H9 (cell line): ENCODE results near the gene IDE. TPM values are rescaled to one million over a fixed set of nuclear protein-coding genes. Genes with fewer than 3 reads are reported as not detected.
A peak's percentile ranks its signal among the peaks of the same experiment; 100 is the strongest.

Source experiments
- DNase-seq: peaks from one replicate; pipeline ENCODE4 v3.0.0-alpha.2; 2017
- H2AFZ ChIP-seq: one replicate; pipeline ENCODE4 v1.6.1; 2013; ENCODE audit warnings: mild to moderate bottlenecking, low read length, control low read depth, moderate library complexity
- H2AK5ac ChIP-seq: 2 replicates; pipeline ENCODE4 v1.6.1; 2013; ENCODE audit warnings: low read length, control low read depth, mixed read lengths; ENCODE audit not compliant: insufficient read length
- H2BK120ac ChIP-seq: one replicate; pipeline ENCODE4 v1.6.1; 2013; ENCODE audit warnings: low read depth, mild to moderate bottlenecking, low read length, control low read depth, inconsistent platforms; ENCODE audit not compliant: poor library complexity, severe bottlenecking
- H2BK12ac ChIP-seq: 2 replicates; pipeline ENCODE4 v1.6.1; 2013; ENCODE audit warnings: low read length, control low read depth, mixed read lengths, low read depth; ENCODE audit not compliant: insufficient read length
- H2BK15ac ChIP-seq: 2 replicates; pipeline ENCODE4 v1.6.1; 2013; ENCODE audit warnings: low read depth, low read length, control low read depth
- H2BK20ac ChIP-seq: one replicate; pipeline ENCODE4 v1.6.1; 2013; ENCODE audit warnings: low read depth, mild to moderate bottlenecking, low read length, control low read depth, inconsistent platforms; ENCODE audit not compliant: poor library complexity, severe bottlenecking
- H2BK5ac ChIP-seq: 2 replicates; pipeline ENCODE4 v1.6.1; 2013; ENCODE audit warnings: low read length, control low read depth, mixed read lengths; ENCODE audit not compliant: insufficient read length
- H3K14ac ChIP-seq: 2 replicates; pipeline ENCODE4 v1.6.1; 2013; ENCODE audit warnings: low read length, control low read depth; ENCODE audit not compliant: insufficient read depth
- H3K18ac ChIP-seq: 2 replicates; pipeline ENCODE4 v1.6.1; 2013; ENCODE audit warnings: low read depth, mild to moderate bottlenecking, mixed read lengths, low read length, control low read depth; ENCODE audit not compliant: insufficient read length
- H3K23ac ChIP-seq: 2 replicates; pipeline ENCODE4 v1.6.1; 2013; ENCODE audit warnings: low read length, control low read depth, mixed read lengths, low read depth; ENCODE audit not compliant: insufficient read length
- H3K23me2 ChIP-seq: 2 replicates; pipeline ENCODE4 v1.6.1; 2013; ENCODE audit warnings: low read depth, mild to moderate bottlenecking, mixed read lengths, low read length, control low read depth; ENCODE audit not compliant: insufficient read length, poor library complexity, severe bottlenecking
- H3K27ac ChIP-seq: 2 replicates; pipeline ENCODE4 v1.5.1; 2013; ENCODE audit warnings: low read length, control low read depth, mixed read lengths, low read depth; ENCODE audit not compliant: insufficient read length
- H3K27me3 ChIP-seq: 2 replicates; pipeline ENCODE4 v1.6.1; 2013; ENCODE audit warnings: low read length, control low read depth, inconsistent platforms; ENCODE audit not compliant: insufficient read depth
- H3K4ac ChIP-seq: 2 replicates; pipeline ENCODE4 v1.6.1; 2013; ENCODE audit warnings: low read depth, mild to moderate bottlenecking, control low read depth, inconsistent platforms, low read length, moderate library complexity
- H3K4me1 ChIP-seq: 2 replicates; pipeline ENCODE4 v1.6.1; 2013; ENCODE audit warnings: low read length, control low read depth, inconsistent platforms; ENCODE audit not compliant: insufficient read depth
- H3K4me2 ChIP-seq: 2 replicates; pipeline ENCODE4 v1.6.1; 2013; ENCODE audit warnings: low read length, control low read depth, mixed read lengths; ENCODE audit not compliant: insufficient read length, insufficient read depth
- H3K56ac ChIP-seq: 2 replicates; pipeline ENCODE4 v1.6.1; 2013; ENCODE audit warnings: low read depth, mild to moderate bottlenecking, mixed read lengths, low read length, control low read depth; ENCODE audit not compliant: insufficient read length
- H3K79me1 ChIP-seq: 2 replicates; pipeline ENCODE4 v1.6.1; 2013; ENCODE audit warnings: low read depth, mild to moderate bottlenecking, moderate library complexity, low read length, control low read depth, inconsistent platforms; ENCODE audit not compliant: insufficient read depth, poor library complexity, severe bottlenecking
- H3K79me2 ChIP-seq: 2 replicates; pipeline ENCODE4 v1.6.1; 2013; ENCODE audit warnings: low read length, control low read depth, inconsistent platforms; ENCODE audit not compliant: insufficient read depth
- H3K9ac ChIP-seq: 2 replicates; pipeline ENCODE4 v1.6.1; 2013; ENCODE audit warnings: low read length, control low read depth, mixed read lengths; ENCODE audit not compliant: insufficient read length; ENCODE audit errors: extremely low read depth
- H3K9me3 ChIP-seq: one replicate; pipeline ENCODE4 v1.6.1; 2013; ENCODE audit warnings: low read depth, low read length, inconsistent platforms; ENCODE audit not compliant: control insufficient read depth
- H3T11ph ChIP-seq: one replicate; pipeline ENCODE4 v1.6.1; 2013; ENCODE audit warnings: mild to moderate bottlenecking, low read length, control low read depth, inconsistent platforms
- H4K20me1 ChIP-seq: one replicate; pipeline ENCODE4 v1.6.1; 2013; ENCODE audit not compliant: control insufficient read depth, insufficient read length, insufficient read depth
- H4K5ac ChIP-seq: 2 replicates; pipeline ENCODE4 v1.6.1; 2013; ENCODE audit warnings: low read depth, mild to moderate bottlenecking, mixed read lengths, low read length, control low read depth; ENCODE audit not compliant: insufficient read length
- H4K8ac ChIP-seq: replicated peaks from 2 replicates; pipeline ENCODE4 v1.6.1; 2013; ENCODE audit warnings: low read length, control low read depth, mixed read lengths, low read depth; ENCODE audit not compliant: insufficient read length
- H4K91ac ChIP-seq: 2 replicates; pipeline ENCODE4 v1.6.1; 2013; ENCODE audit warnings: low read depth, mild to moderate bottlenecking, moderate library complexity, mixed read lengths, low read length, control low read depth; ENCODE audit not compliant: insufficient read length
- H3K27ac Mint-ChIP-seq, 3 experiments: 2 replicates in 2 of 3; 3 replicates in 1 of 3; pipeline ENCODE4 v1.8.0; 2020 to 2021; ENCODE audit warnings: mixed read lengths in 3 of 3, mild to moderate bottlenecking in 1 of 3, moderate library complexity in 1 of 3
- H3K27me3 Mint-ChIP-seq: 2 replicates; pipeline ENCODE4 v1.8.0; 2021; ENCODE audit warnings: low read depth, mild to moderate bottlenecking, moderate library complexity, mixed read lengths
- H3K36me3 Mint-ChIP-seq, 3 experiments: 2 replicates in 2 of 3; 3 replicates in 1 of 3; pipeline ENCODE4 v1.8.0; 2020 to 2021; ENCODE audit warnings: low read depth in 3 of 3, mixed read lengths in 3 of 3; ENCODE audit not compliant: insufficient read depth in 1 of 3
- H3K4me1 Mint-ChIP-seq, 2 experiments: 2 replicates each; pipeline ENCODE4 v1.8.0; 2020; ENCODE audit warnings: mixed read lengths in 2 of 2
- H3K4me3 Mint-ChIP-seq, 2 experiments: 2 replicates in 1 of 2; 3 replicates in 1 of 2; pipeline ENCODE4 v1.8.0; 2020 to 2021; ENCODE audit warnings: mild to moderate bottlenecking in 2 of 2, mixed read lengths in 2 of 2, moderate library complexity in 1 of 2
- H3K9me3 Mint-ChIP-seq, 2 experiments: 2 replicates in 1 of 2; 3 replicates in 1 of 2; pipeline ENCODE4 v1.8.0; 2020; ENCODE audit warnings: mild to moderate bottlenecking in 2 of 2, mixed read lengths in 2 of 2, moderate library complexity in 1 of 2
- CTCF ChIP-seq: fragments of 200-600 bp; sonication (generic); conservative IDR thresholded peaks from 3 replicates; pipeline ENCODE4 v1.8.0; 2021; ENCODE audit warnings: antibody characterized with exemption, mild to moderate bottlenecking
- WGBS: extraction: QIAGEN DNeasy Blood & Tissue Kit; methylation state at CpG from one replicate; pipeline ENCODE4 v1.1.7; 2013; ENCODE audit warnings: missing lambda C conversion rate, low lambda C conversion rate, mixed read lengths; ENCODE audit not compliant: insufficient read length; ENCODE audit errors: extremely low coverage; 5-methylcytosine and 5-hydroxymethylcytosine counted together
- total RNA-seq: library from RNA; stranded (reverse); gene quantifications from 2 replicates; pipeline ENCODE4 v1.2.1, GENCODE V29; 2021

Gene IDE
- total RNA-seq, 1 experiment from 2014 or later = 48.9 TPM

- no peak overlapping the region for H4K8ac ChIP-seq
- H3K23ac ChIP-seq = no peak overlapping the region
- no peak overlapping the region for H3K27ac ChIP-seq
- no peaks in the 10 kb centered on the region for H3K4me1 ChIP-seq
- no peak overlapping the region for H2BK20ac ChIP-seq
- H2BK15ac ChIP-seq = no peak overlapping the region
- no peaks in the 10 kb centered on the region for H3K27me3 ChIP-seq
- H4K91ac ChIP-seq = no peak overlapping the region
- H2BK5ac ChIP-seq = no peak overlapping the region
- no peak overlapping the region for H2AK5ac ChIP-seq
- no peaks in the 10 kb centered on the region for H3K79me2 ChIP-seq
- no peaks in the 10 kb centered on the region for H3K9me3 ChIP-seq
- no peaks in the 10 kb centered on the region for H3K23me2 ChIP-seq
- no peak overlapping the region for H2AFZ ChIP-seq
- WGBS = no CpG with 5 or more reads among the region's 7 CpGs
- H3K56ac ChIP-seq = no peak overlapping the region
- H3K4me3 Mint-ChIP-seq = no peak overlapping the region
- H3K4ac ChIP-seq = no peak overlapping the region
- no peaks in the 10 kb centered on the region for H4K20me1 ChIP-seq
- TF ChIP-seq CTCF = no peak
- H3K79me1 ChIP-seq = no peaks in the 10 kb centered on the region
- H3T11ph ChIP-seq = no peak overlapping the region
- H3K9ac ChIP-seq = no peak overlapping the region
- H3K4me2 ChIP-seq = no peak overlapping the region
- H3K27ac Mint-ChIP-seq = peak overlapping the region; percentile 24 to 72 (median 37); a peak in 2 of 7 replicates
- H2BK12ac ChIP-seq = no peak overlapping the region
- DNase-seq = no peak
- no peak overlapping the region for H3K18ac ChIP-seq
- H3K9me3 Mint-ChIP-seq = no peaks in the 10 kb centered on the region
- H3K4me1 Mint-ChIP-seq = no peaks in the 10 kb centered on the region
- no peaks in the 10 kb centered on the region for H3K27me3 Mint-ChIP-seq
- no peak overlapping the region for H3K14ac ChIP-seq
- peaks cover 3 to 38% (median 4%) of the 10 kb centered on the region in 3 experiments; a peak in 6 of 7 replicates for H3K36me3 Mint-ChIP-seq
- H4K5ac ChIP-seq = no peak overlapping the region
- H2BK120ac ChIP-seq = no peak overlapping the region
Observed at GRCh38 chr10:92451431-92451830, 122.5 kb downstream of the IDE start.
